SK-N-SH treated with all-trans-retinoic acid at 6 μM for 48 hours (cell line): ENCODE results near the gene SLITRK3.

Experiments
- ATAC-seq: fragments of 200-7000 bp; cut with Tn5 transposase; 3 replicates; pipeline ENCODE4 v1.9.1; 2020; ENCODE audit warnings: mild to moderate bottlenecking, moderate library complexity
- ARNTL ChIP-seq: fragments of 450-650 bp; formaldehyde crosslinking; IDR thresholded peaks from 2 replicates; pipeline ENCODE4 v1.5.0; 2020; ENCODE audit warnings: low read depth, mild to moderate bottlenecking, moderate library complexity, borderline replicate concordance
- BACH2 ChIP-seq: fragments of 250-450 bp; sonication (Bioruptor Pico); IDR thresholded peaks from 2 replicates; pipeline ENCODE4 v1.9.0; 2021; ENCODE audit warnings: mild to moderate bottlenecking, borderline replicate concordance
- CSDC2 ChIP-seq: fragments of 250-450 bp; sonication (Bioruptor Pico); IDR thresholded peaks from 2 replicates; pipeline ENCODE4 v1.5.0; 2020; ENCODE audit warnings: mild to moderate bottlenecking, moderate library complexity
- ESRRG ChIP-seq: fragments of 250-450 bp; sonication (Bioruptor Pico); IDR thresholded peaks from 2 replicates; pipeline ENCODE4 v1.6.1; 2021; ENCODE audit warnings: mild to moderate bottlenecking
- GLIS3 ChIP-seq: fragments of 250-450 bp; sonication (Bioruptor Pico); IDR thresholded peaks from 2 replicates; pipeline ENCODE4 v1.5.0; 2020; ENCODE audit warnings: mild to moderate bottlenecking, moderate library complexity
- ISL1 ChIP-seq: fragments of 250-450 bp; sonication (Bioruptor Pico); IDR thresholded peaks from 2 replicates; pipeline ENCODE4 v2.1.2; 2022; ENCODE audit warnings: mild to moderate bottlenecking, moderate library complexity
- OSR1 ChIP-seq: fragments of 250-450 bp; sonication (Bioruptor Pico); IDR thresholded peaks from 2 replicates; pipeline ENCODE4 v1.8.0; 2022; ENCODE audit warnings: moderate library complexity, mild to moderate bottlenecking, inconsistent platforms
- POU6F1 ChIP-seq: fragments of 250-450 bp; sonication (Bioruptor Pico); IDR thresholded peaks from 2 replicates; pipeline ENCODE4 v1.8.0; 2021; ENCODE audit warnings: low read depth, mild to moderate bottlenecking, moderate library complexity, borderline replicate concordance
- PPARA ChIP-seq: fragments of 250-450 bp; sonication (Bioruptor Pico); IDR thresholded peaks from 2 replicates; pipeline ENCODE4 v1.5.0; 2020; ENCODE audit warnings: mild to moderate bottlenecking, borderline replicate concordance
- RARB ChIP-seq: fragments of 250-450 bp; sonication (Bioruptor Pico); IDR thresholded peaks from 2 replicates; pipeline ENCODE4 v1.8.0; 2021; ENCODE audit warnings: mild to moderate bottlenecking, moderate library complexity
- SNAI2 ChIP-seq: fragments of 250-450 bp; sonication (Bioruptor Pico); IDR thresholded peaks from 2 replicates; pipeline ENCODE4 v1.5.0; 2020; ENCODE audit warnings: mild to moderate bottlenecking, moderate library complexity
- TCF4 ChIP-seq: fragments of 250-450 bp; sonication (Bioruptor Pico); IDR thresholded peaks from 2 replicates; pipeline ENCODE4 v1.8.0; 2021; ENCODE audit warnings: mild to moderate bottlenecking, moderate library complexity, borderline replicate concordance
- TOX ChIP-seq: fragments of 250-450 bp; sonication (Bioruptor Pico); IDR thresholded peaks from 2 replicates; pipeline ENCODE4 v1.8.0; 2021; ENCODE audit warnings: mild to moderate bottlenecking, moderate library complexity, borderline replicate concordance
- TSHZ2 ChIP-seq: fragments of 250-450 bp; sonication (Bioruptor Pico); IDR thresholded peaks from 2 replicates; pipeline ENCODE4 v1.5.0; 2020; ENCODE audit warnings: mild to moderate bottlenecking, moderate library complexity
- ZC3H10 ChIP-seq: fragments of 250-450 bp; sonication (Bioruptor Pico); IDR thresholded peaks from 2 replicates; pipeline ENCODE4 v1.5.1; 2021; ENCODE audit warnings: mild to moderate bottlenecking, moderate library complexity
- ZFP3 ChIP-seq: fragments of 250-450 bp; sonication (Bioruptor Pico); IDR thresholded peaks from 2 replicates; pipeline ENCODE4 v1.5.0; 2020; ENCODE audit warnings: mild to moderate bottlenecking, moderate library complexity
- ZFP30 ChIP-seq: fragments of 450-650 bp; formaldehyde crosslinking; IDR thresholded peaks from 2 replicates; pipeline ENCODE4 v1.5.0; 2022; ENCODE audit warnings: mild to moderate bottlenecking, moderate library complexity
- ZNF70 ChIP-seq: fragments of 450-650 bp; formaldehyde crosslinking; IDR thresholded peaks from 2 replicates; pipeline ENCODE4 v1.5.0; 2020; ENCODE audit warnings: mild to moderate bottlenecking, moderate library complexity
- ZNF8 ChIP-seq: fragments of 450-650 bp; formaldehyde crosslinking; IDR thresholded peaks from 2 replicates; pipeline ENCODE4 v1.5.0; 2020; ENCODE audit warnings: mild to moderate bottlenecking, moderate library complexity
- TF ChIP-seq, protein P1 (sequence below): fragments of 250-450 bp; sonication (Bioruptor Pico); IDR thresholded peaks from 2 replicates; pipeline ENCODE4 v1.8.0; 2020; ENCODE audit warnings: mild to moderate bottlenecking, moderate library complexity, borderline replicate concordance
- TF ChIP-seq, protein P2 (sequence below): fragments of 250-450 bp; sonication (Bioruptor Pico); IDR thresholded peaks from 2 replicates; pipeline ENCODE4 v1.5.1; 2020; ENCODE audit warnings: low read depth, mild to moderate bottlenecking, moderate library complexity

The SLITRK3 gene

DNA sequence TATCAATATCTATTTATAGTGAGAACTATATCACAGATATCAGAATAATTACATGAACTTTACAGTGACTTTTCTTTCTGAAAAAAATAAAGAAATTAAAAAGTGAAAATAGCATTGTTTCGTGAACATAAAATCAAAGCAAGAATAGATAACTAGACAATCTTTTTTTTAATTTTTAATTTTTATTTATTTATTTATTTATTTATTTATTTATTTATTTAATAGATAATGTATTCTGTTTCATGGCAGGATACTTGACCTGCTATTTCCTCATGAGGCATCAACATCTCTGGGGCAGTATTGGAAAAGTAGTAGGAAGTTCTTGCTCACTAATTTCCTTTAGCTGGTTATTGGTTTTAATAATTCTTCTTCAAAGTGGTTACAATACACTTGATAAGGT lies 33.3 kb downstream of the SLITRK3 start (continued):
- TF ChIP-seq, protein P1, sequence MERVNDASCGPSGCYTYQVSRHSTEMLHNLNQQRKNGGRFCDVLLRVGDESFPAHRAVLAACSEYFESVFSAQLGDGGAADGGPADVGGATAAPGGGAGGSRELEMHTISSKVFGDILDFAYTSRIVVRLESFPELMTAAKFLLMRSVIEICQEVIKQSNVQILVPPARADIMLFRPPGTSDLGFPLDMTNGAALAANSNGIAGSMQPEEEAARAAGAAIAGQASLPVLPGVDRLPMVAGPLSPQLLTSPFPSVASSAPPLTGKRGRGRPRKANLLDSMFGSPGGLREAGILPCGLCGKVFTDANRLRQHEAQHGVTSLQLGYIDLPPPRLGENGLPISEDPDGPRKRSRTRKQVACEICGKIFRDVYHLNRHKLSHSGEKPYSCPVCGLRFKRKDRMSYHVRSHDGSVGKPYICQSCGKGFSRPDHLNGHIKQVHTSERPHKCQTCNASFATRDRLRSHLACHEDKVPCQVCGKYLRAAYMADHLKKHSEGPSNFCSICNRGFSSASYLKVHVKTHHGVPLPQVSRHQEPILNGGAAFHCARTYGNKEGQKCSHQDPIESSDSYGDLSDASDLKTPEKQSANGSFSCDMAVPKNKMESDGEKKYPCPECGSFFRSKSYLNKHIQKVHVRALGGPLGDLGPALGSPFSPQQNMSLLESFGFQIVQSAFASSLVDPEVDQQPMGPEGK (CRISPR knock-in tag) = no peak
- no peak for TF ChIP-seq CSDC2 (CRISPR knock-in tag)

GRCh38 chr3:165159760-165160421 lies 36.3 kb downstream of the SLITRK3 start:
- TF ChIP-seq ARNTL (no peak), ZC3H10 (CRISPR knock-in tag) (no peak), ZNF70 (CRISPR knock-in tag) (no peak), POU6F1 (no peak), BACH2 (CRISPR knock-in tag) (no peak), ISL1 (no peak)
- ATAC-seq = no peak

- no peak for ATAC-seq
- no peak for TF ChIP-seq TCF4 (CRISPR knock-in tag)
- TF ChIP-seq ISL1 = no peak
- no peak for TF ChIP-seq BACH2 (CRISPR knock-in tag)
- TF ChIP-seq RARB (CRISPR knock-in tag) = no peak
- TF ChIP-seq ZFP30 (CRISPR knock-in tag) = no peak
- no peak for TF ChIP-seq ZFP3
- no peak for TF ChIP-seq ZNF8
- TF ChIP-seq TSHZ2 (CRISPR knock-in tag) = no peak
- no peak for TF ChIP-seq POU6F1
- TF ChIP-seq, protein P2, sequence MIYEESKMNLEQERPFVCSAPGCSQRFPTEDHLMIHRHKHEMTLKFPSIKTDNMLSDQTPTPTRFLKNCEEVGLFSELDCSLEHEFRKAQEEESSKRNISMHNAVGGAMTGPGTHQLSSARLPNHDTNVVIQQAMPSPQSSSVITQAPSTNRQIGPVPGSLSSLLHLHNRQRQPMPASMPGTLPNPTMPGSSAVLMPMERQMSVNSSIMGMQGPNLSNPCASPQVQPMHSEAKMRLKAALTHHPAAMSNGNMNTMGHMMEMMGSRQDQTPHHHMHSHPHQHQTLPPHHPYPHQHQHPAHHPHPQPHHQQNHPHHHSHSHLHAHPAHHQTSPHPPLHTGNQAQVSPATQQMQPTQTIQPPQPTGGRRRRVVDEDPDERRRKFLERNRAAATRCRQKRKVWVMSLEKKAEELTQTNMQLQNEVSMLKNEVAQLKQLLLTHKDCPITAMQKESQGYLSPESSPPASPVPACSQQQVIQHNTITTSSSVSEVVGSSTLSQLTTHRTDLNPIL (CRISPR knock-in tag) = no peak
- no peak for TF ChIP-seq ESRRG
- TF ChIP-seq OSR1 (CRISPR knock-in tag) = no peak
- no peak for TF ChIP-seq GLIS3 (CRISPR knock-in tag)
- TF ChIP-seq PPARA (CRISPR knock-in tag) = no peak
- no peak for TF ChIP-seq TOX
Observed at GRCh38 chr3:165158011-165158410, 38.2 kb downstream of the SLITRK3 start.

- TF ChIP-seq, protein P1 (CRISPR knock-in tag) = no peak
- no peak for TF ChIP-seq SNAI2 (CRISPR knock-in tag)
- no peak for TF ChIP-seq POU6F1
- TF ChIP-seq RARB (CRISPR knock-in tag) = no peak
- no peak for TF ChIP-seq ARNTL
- no peak for TF ChIP-seq BACH2 (CRISPR knock-in tag)
- no peak for ATAC-seq
Observed at GRCh38 chr3:165156757-165157420, 39.3 kb downstream of the SLITRK3 start.
